Heart right ventricle (tissue), 16 donors: ENCODE measurements around the gene ZNF385D. TPM values are rescaled to one million over a fixed set of nuclear protein-coding genes. Genes with fewer than 3 reads are reported as not detected.

Source experiments
- ATAC-seq, 8 donors: fragments of 200-7000 bp; cut with Tn5 transposase; one replicate each; pipeline ENCODE4 v1.9.1; 2020; ENCODE audit warnings: mild to moderate bottlenecking in 8 of 8, moderate library complexity in 8 of 8, moderate number of reproducible peaks in 1 of 8
- DNase-seq, 2 donors: peaks; one replicate each; pipeline ENCODE4 v3.0.0-alpha.2; 2020
- H3K27ac ChIP-seq, 10 donors: fragments of 200-600 bp; sonication (generic) in 2 of 10; one replicate each; pipeline versions ENCODE4 v1.5.0 to v1.8.0; 2020 to 2022; ENCODE audit warnings: mild to moderate bottlenecking in 3 of 10
- H3K27me3 ChIP-seq, 7 donors: fragments of 200-600 bp; one replicate each; pipeline ENCODE4 v1.8.0; 2021 to 2022; ENCODE audit warnings: mild to moderate bottlenecking in 2 of 7
- H3K36me3 ChIP-seq, 9 donors: fragments of 200-600 bp; sonication (generic) in 1 of 9; one replicate each; pipeline versions ENCODE4 v1.5.0 to v1.8.0; 2020 to 2022; ENCODE audit warnings: mild to moderate bottlenecking in 2 of 9
- H3K4me1 ChIP-seq, 9 donors: fragments of 200-600 bp; sonication (generic) in 1 of 9; one replicate each; pipeline versions ENCODE4 v1.5.0 to v1.8.0; 2020 to 2022; ENCODE audit warnings: mild to moderate bottlenecking in 4 of 9
- H3K4me3 ChIP-seq, 10 donors: fragments of 200-600 bp; sonication (generic) in 2 of 10; one replicate each; pipeline versions ENCODE4 v1.5.0 to v1.8.0; 2020 to 2022; ENCODE audit warnings: mild to moderate bottlenecking in 7 of 10, moderate library complexity in 2 of 10
- H3K9me3 ChIP-seq, 11 donors: fragments of 200-600 bp in 10 of 11; sonication (generic) in 2 of 11; one replicate each; pipeline versions ENCODE4 v1.5.0 to v1.8.0; 2013 to 2022; ENCODE audit warnings: mild to moderate bottlenecking in 2 of 11, control low read depth in 1 of 11, moderate library complexity in 1 of 11
- CTCF ChIP-seq, 9 donors: fragments of 200-600 bp; sonication (generic) in 2 of 9; IDR thresholded peaks; one replicate each; pipeline versions ENCODE4 v1.5.0 to v1.8.0; 2021 to 2022; ENCODE audit warnings: antibody characterized with exemption in 9 of 9, mild to moderate bottlenecking in 5 of 9, moderate library complexity in 1 of 9
- WGBS, 2 donors: extraction: QIAGEN DNeasy Blood & Tissue Kit; methylation state at CpG; one replicate each; pipeline ENCODE4 v1.1.7; 2013; ENCODE audit warnings: inconsistent platforms in 1 of 2; 5-methylcytosine and 5-hydroxymethylcytosine counted together
- intact Hi-C, 10 donors: fragments of 100-400 bp; cut with DNase I; formaldehyde crosslinking; loops; one replicate each; pipeline versions ENCODE4 v1.11.1 to v1.14.2; 2022
- polyA plus RNA-seq, 2 donors: library from polyadenylated mRNA; stranded (reverse); fragments of 200-250 nt; gene quantifications; one replicate each; pipeline ENCODE4 v1.2.3, GENCODE V29; 2013
- total RNA-seq, 10 donors: library from RNA; stranded (reverse); fragmentation: NEBNext Ultra II Directional in 3 of 10; extraction: Animal tissue kit (Norgen Biotek cat#: 25700) in 3 of 10; gene quantifications; one replicate each; pipeline versions ENCODE4 v1.2.1 to v1.2.4, GENCODE V29; 2021 to 2023
- donor health status: Arrhythmogenic right ventricular cardiomyopathy.
- donor health status: ischemic (EF 13 %, LVEDD 7.1; RV severe dilation, severe dysfunction).
- donor health status: healthy with polysubstance abuse.
- donor health status: DM: no; HTN: yes; CAD: no.
- donor health status: DM: no; HTN: no; CAD: no.
- donor health status: ischemic (EF 25% LVEDD 6.9; RV normal size, moderate dysfunction).
- donor health status: ischemic (EF 25% LVEDD 5.7; RV mildly dilated, moderate dysfunction).
- donor health status: healthy.
- donor health status: DM: yes; HTN: yes; CAD: no.
- donor health status: Ischemic cardiomyopathy.
- donor health status: ischemic (EF 35%, LVEDD 5.7; RV mildly dilated, moderate dysfunction).
- donor health status: nonischemic (EF 11% LVEDD 7.7; RV severe dilation, severe dysfunction).
- donor health status: DM: yes; HTN: yes; CAD: no.
- donor health status: PGD.
- donor health status: ischemic (EF 29% LVEDD 5.4; RV normal size, mild dysfunction).
- donor health status: nonischemic (EF 23%, LVEDD 6.1; RV moderate dilation, normal function).

ZNF385D gene
- total and polyA plus RNA-seq, 12 donors, result 3.0 to 24.9 (median 7.2) TPM

GRCh38 chr3:21531909-21532308 is 219.1 kb downstream of the ZNF385D start:
- H3K4me1 ChIP-seq, result no peaks in the 10 kb centered on the region
- no peaks in the 10 kb centered on the region for H3K27me3 ChIP-seq
- 31 to 60% methylated on average over 3 of the region's 3 CpGs for WGBS, 2 donors
- TF ChIP-seq CTCF (IDR thresholded peaks at IDR 0.05), result no peak
- peak in 1 of 8 donors; percentile 80 for ATAC-seq
- H3K9me3 ChIP-seq, result no peaks in the 10 kb centered on the region
- intact Hi-C loops, result no loop called here
- no peak overlapping the region for H3K27ac ChIP-seq
- H3K4me3 ChIP-seq, result no peak overlapping the region
- no peaks in the 10 kb centered on the region for H3K36me3 ChIP-seq
- DNase-seq, result no peak

GRCh38 chr3:21528291-21528995 is 222.6 kb downstream of the ZNF385D start:
- 38 to 55% methylated on average over 2 of the region's 2 CpGs for WGBS, 2 donors
- Histone ChIP-seq H3K27ac (no peak overlapping the region), H3K27me3 (no peaks in the 10 kb centered on the region), H3K4me1 (peaks cover 0 to 14% (median 0%) of the 10 kb centered on the region in 9 donors), H3K4me3 (no peak overlapping the region), H3K9me3 (no peaks in the 10 kb centered on the region), H3K36me3 (no peaks in the 10 kb centered on the region)
- TF ChIP-seq CTCF (IDR thresholded peaks at IDR 0.05), result no peak
- peak in 1 of 8 donors; percentile 46 for ATAC-seq
- intact Hi-C loops, result no loop called here
- DNase-seq, result no peak

GRCh38 chr3:21526461-21526860 is 224.5 kb downstream of the ZNF385D start:
- H3K4me3 ChIP-seq, result no peak overlapping the region
- no peaks in the 10 kb centered on the region for H3K36me3 ChIP-seq
- no peak overlapping the region for H3K27ac ChIP-seq
- H3K27me3 ChIP-seq, result no peaks in the 10 kb centered on the region
- ATAC-seq, result no peak
- DNase-seq, result no peak
- TF ChIP-seq CTCF (IDR thresholded peaks at IDR 0.05), result no peak
- intact Hi-C loops, result no loop called here
- H3K4me1 ChIP-seq, result peaks cover 0 to 15% (median 0%) of the 10 kb centered on the region in 9 donors
- H3K9me3 ChIP-seq, result no peaks in the 10 kb centered on the region
- 78 to 92% methylated on average over 4 of the region's 4 CpGs for WGBS, 2 donors

GRCh38 chr3:21524133-21524532 is 226.9 kb downstream of the ZNF385D start:
- TF ChIP-seq CTCF (IDR thresholded peaks at IDR 0.05), result no peak
- no peak overlapping the region for H3K4me3 ChIP-seq
- WGBS, 2 donors, result 33 to 51% methylated on average over 2 of the region's 2 CpGs
- DNase-seq (no peak), ATAC-seq (peak in 1 of 8 donors; percentile 56)
- H3K4me1 ChIP-seq, result peaks cover 0 to 15% (median 0%) of the 10 kb centered on the region in 9 donors
- H3K36me3 ChIP-seq, result no peaks in the 10 kb centered on the region
- no peaks in the 10 kb centered on the region for H3K27me3 ChIP-seq
- intact Hi-C loops, result no loop called here
- H3K9me3 ChIP-seq, result no peaks in the 10 kb centered on the region
- H3K27ac ChIP-seq, result no peak overlapping the region
